HepG2 (cell line): ENCODE measurements around the gene DOLK. TPM values are rescaled to one million over a fixed set of nuclear protein-coding genes. Genes with fewer than 3 reads are reported as not detected.
A peak's percentile ranks its signal among the peaks of the same experiment; 100 is the strongest.

Experiments used
- ATAC-seq: fragments of 200-7000 bp; cut with Tn5 transposase; 3 replicates; pipeline ENCODE4 v1.9.1; 2020; ENCODE audit warnings: mild to moderate bottlenecking, moderate library complexity
- BruUV-seq: library from RNA; stranded (reverse); fragments of 400-500 nt; replicated peaks from 2 replicates; lab custom pipeline; 2021; lab: Mats Ljungman, UMichigan
- CTCF ChIA-PET: fragments of 300-600 bp; formaldehyde crosslinking; extraction: SDS; loops from one replicate; lab custom pipeline; 2021; ENCODE audit warnings: low total read pairs, inconsistent platforms, low intra/inter-chr PET ratio; lab: Yijun Ruan, JAX
- POLR2A ChIA-PET: fragments of 350-600 bp; sonication (Branson Sonifier 250); formaldehyde crosslinking; loops from one replicate; lab custom pipeline; 2020; ENCODE audit warnings: antibody characterized with exemption, inconsistent platforms; lab: Yijun Ruan, JAX
- DNase-seq: peaks from one replicate; pipeline ENCODE4 v3.0.0-alpha.2; 2015; ENCODE audit warnings: low spot score
- FAIRE-seq: peaks from 3 replicates; lab custom pipeline; 2011; peaks lifted over from hg19 to GRCh38; lab: Jason Lieb, UNC
- H2AFZ ChIP-seq: one replicate; pipeline ENCODE4 v1.6.1; 2011; ENCODE audit warnings: low read length, inconsistent platforms
- H3K27ac ChIP-seq: fragments of 300-600 bp; 3 replicates; pipeline ENCODE4 v1.8.0; 2011; ENCODE audit warnings: mixed run types, mild to moderate bottlenecking, mixed read lengths, low read length, inconsistent platforms; ENCODE audit not compliant: insufficient read depth; ENCODE audit errors: extremely low read length
- H3K27me3 ChIP-seq, 2 experiments: fragments of 200-600 bp in 1 of 2; 2 replicates in 1 of 2; 3 replicates in 1 of 2; pipeline versions ENCODE4 v1.6.0 to v1.8.0; 2011; ENCODE audit warnings: low read length in 2 of 2, mild to moderate bottlenecking in 2 of 2, moderate library complexity in 2 of 2, inconsistent platforms in 1 of 2; ENCODE audit not compliant: insufficient read depth in 2 of 2, control insufficient read depth in 1 of 2
- H3K36me3 ChIP-seq, 2 experiments: fragments of 200-600 bp in 1 of 2; replicated peaks in 1 of 2; 2 replicates in 1 of 2; 3 replicates in 1 of 2; pipeline versions ENCODE4 v1.5.1 to v1.8.0; 2011; ENCODE audit warnings: low read length in 2 of 2, inconsistent platforms in 1 of 2; ENCODE audit not compliant: insufficient read depth in 2 of 2, control insufficient read depth in 1 of 2
- H3K4me1 ChIP-seq: 2 replicates; pipeline ENCODE4 v1.5.1; 2012; ENCODE audit warnings: low read length, inconsistent platforms; ENCODE audit not compliant: insufficient read depth
- H3K4me2 ChIP-seq: 2 replicates; pipeline ENCODE4 v1.6.0; 2011; ENCODE audit warnings: low read depth, low read length, inconsistent platforms
- H3K4me3 ChIP-seq, 3 experiments: fragments of 200-600 bp in 1 of 3; sonication (generic), shearing (Covaris generic) in 1 of 3; replicated peaks in 1 of 3; 2 replicates each; pipeline ENCODE4 v1.5.1; 2011 to 2016; ENCODE audit warnings: low read length in 3 of 3, inconsistent platforms in 2 of 3, low read depth in 2 of 3, mild to moderate bottlenecking in 2 of 3, control low read depth in 1 of 3, mixed read lengths in 1 of 3; ENCODE audit not compliant: insufficient read depth in 1 of 3
- H3K79me2 ChIP-seq: one replicate; pipeline ENCODE4 v1.6.1; 2011; ENCODE audit warnings: low read length, inconsistent platforms; ENCODE audit not compliant: insufficient read depth
- H3K9ac ChIP-seq: 2 replicates; pipeline ENCODE4 v1.6.0; 2011; ENCODE audit warnings: mild to moderate bottlenecking, low read depth, low read length, inconsistent platforms; ENCODE audit not compliant: insufficient read depth
- H3K9me3 ChIP-seq: 2 replicates; pipeline ENCODE4 v1.5.1; 2012; ENCODE audit warnings: mild to moderate bottlenecking, low read length
- H4K20me1 ChIP-seq: 2 replicates; pipeline ENCODE4 v1.6.0; 2011; ENCODE audit warnings: inconsistent platforms, mild to moderate bottlenecking, low read length, moderate library complexity; ENCODE audit not compliant: insufficient read depth
- NR2F2 ChIP-seq: IDR thresholded peaks from 2 replicates; pipeline ENCODE4 v1.6.1; 2012; ENCODE audit warnings: low read depth, inconsistent platforms, borderline replicate concordance
- PHF21A ChIP-seq: sonication (generic); formaldehyde crosslinking; IDR thresholded peaks from 2 replicates; pipeline ENCODE4 v1.5.0; 2020; ENCODE audit warnings: mild to moderate bottlenecking, missing genetic modification reagents
- RFXANK ChIP-seq: IDR thresholded peaks from 2 replicates; pipeline ENCODE4 v1.6.1; 2016
- SSRP1 ChIP-seq: IDR thresholded peaks from 2 replicates; pipeline ENCODE4 v1.6.1; 2016; ENCODE audit warnings: control low read depth
- ZNF180 ChIP-seq: sonication (generic); formaldehyde crosslinking; IDR thresholded peaks from 2 replicates; pipeline ENCODE4 v1.4.0; 2020; ENCODE audit warnings: low read depth, missing genetic modification reagents, borderline replicate concordance
- ZNF598 ChIP-seq: sonication (generic); formaldehyde crosslinking; IDR thresholded peaks from 2 replicates; pipeline ENCODE4 v1.5.1; 2020; ENCODE audit warnings: mild to moderate bottlenecking, missing genetic modification reagents, borderline replicate concordance
- WGBS: methylation state at CpG from one replicate; pipeline ENCODE4 v1.1.6; 2017; ENCODE audit warnings: low lambda C conversion rate; 5-methylcytosine and 5-hydroxymethylcytosine counted together
- in situ Hi-C: cut with HindIII; loops from 2 replicates; pipeline ENCODE4 v1.10.0; 2017; ENCODE audit warnings: low pct_unique_long_range_greater_than_20kb; ENCODE audit not compliant: extremely low pct_ligation_motif_present
- intact Hi-C: fragments of 100-400 bp; cut with micrococcal nuclease; formaldehyde crosslinking; loops from one replicate; pipeline ENCODE4 v1.10.0; 2022; ENCODE audit not compliant: unreplicated experiment
- polyA plus RNA-seq, 8 experiments: library from polyadenylated mRNA; depleted of rRNA in 3 of 8; stranded (reverse) in 7 of 8; unstranded in 1 of 8; fragments of >200 nt; fragmentation: Illumina TruSeq in 4 of 8; extraction: Trizol in 4 of 8; gene quantifications; 2 replicates each; pipeline versions ENCODE4 v1.2.1 to v1.2.3, GENCODE V29; 2011 to 2016; ENCODE audit warnings: low read depth in 4 of 8, missing spikeins in 1 of 8, mixed read lengths in 1 of 8; ENCODE audit not compliant: insufficient read depth in 1 of 8
- total RNA-seq, 5 experiments: library from RNA; depleted of rRNA; stranded (reverse); fragments of >200 nt; fragmentation: Illumina TruSeq; extraction: Trizol; gene quantifications; 2 replicates each; pipeline ENCODE4 v1.2.3, GENCODE V29; 2016; ENCODE audit warnings: low read depth in 1 of 5
- TF ChIP-seq, protein P1 (sequence below): sonication (generic); formaldehyde crosslinking; IDR thresholded peaks from 2 replicates; pipeline ENCODE4 v1.4.0; 2020; ENCODE audit warnings: missing genetic modification reagents
- TF ChIP-seq, protein P2 (sequence below): sonication (generic); formaldehyde crosslinking; IDR thresholded peaks from 2 replicates; pipeline ENCODE4 v1.8.0; 2022; ENCODE audit warnings: missing genetic modification reagents, mild to moderate bottlenecking, moderate library complexity, borderline replicate concordance
- TF ChIP-seq, protein P3 (sequence below), 2 experiments: sonication (generic) in 1 of 2; formaldehyde crosslinking in 1 of 2; IDR thresholded peaks; 2 replicates each; pipeline versions ENCODE4 v1.6.1 to v1.9.0; 2014 to 2022; ENCODE audit warnings: antibody characterized with exemption in 1 of 2, borderline replicate concordance in 1 of 2, inconsistent platforms in 1 of 2, low read depth in 1 of 2, missing genetic modification reagents in 1 of 2

Gene DOLK
- total and polyA plus RNA-seq, 2 of the 13 experiments (the other 11 are each of a cell fraction or from before 2014, with no cell fraction given): 15.4 to 18.7 TPM

DNA sequence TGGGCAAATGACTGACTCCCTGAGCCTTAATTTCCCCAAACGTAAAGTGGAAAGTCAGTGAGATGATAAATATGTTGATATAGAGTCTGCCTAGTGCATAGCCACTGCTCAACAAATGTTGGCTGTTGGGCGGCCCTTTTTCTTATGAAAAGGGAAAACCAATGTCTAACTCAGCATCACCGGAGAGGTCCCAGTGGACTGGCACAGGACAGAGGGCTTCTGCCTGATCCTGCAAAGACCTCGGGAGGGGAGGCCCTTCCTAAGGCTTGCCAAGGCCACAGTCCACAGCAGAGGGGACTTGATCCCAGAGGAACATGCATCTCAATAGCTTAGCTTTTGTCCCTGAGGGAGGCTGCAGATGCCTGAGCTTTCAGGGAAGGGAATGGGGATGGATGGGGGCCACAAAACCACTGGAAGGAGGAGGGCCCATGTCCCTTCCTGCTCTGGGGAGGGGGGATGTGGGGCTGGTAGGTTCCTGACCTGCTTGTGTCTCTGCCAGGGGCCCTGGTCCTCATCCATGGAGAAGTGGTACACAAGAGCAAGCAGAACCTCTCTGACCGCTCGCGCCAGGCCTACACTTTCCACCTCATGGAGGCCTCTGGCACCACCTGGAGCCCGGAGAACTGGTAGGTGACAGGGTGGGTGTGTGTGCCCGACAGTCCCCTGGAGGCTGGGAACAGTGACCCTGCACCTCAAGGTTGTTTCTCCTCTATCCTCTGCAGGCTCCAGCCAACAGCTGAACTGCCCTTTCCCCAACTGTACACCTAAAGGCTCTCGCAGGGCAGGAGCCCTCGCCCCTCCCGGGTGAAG, 6.3 kb downstream of the DOLK start:
- 97% methylated on average over 9 of the region's 12 CpGs for WGBS
- ATAC-seq: peak; percentile 9; the same call in 2 of the 3 replicates
- Histone ChIP-seq H3K27ac (peak overlapping the region; percentile 20), H2AFZ (no peak overlapping the region), H3K27me3 (no peaks in the 10 kb centered on the region), H4K20me1 (no peaks in the 10 kb centered on the region), H3K9ac (no peak overlapping the region), H3K79me2 (peaks cover 7% of the 10 kb centered on the region), H3K4me3 (no peak overlapping the region), H3K4me2 (no peak overlapping the region), H3K4me1 (peaks cover 49% of the 10 kb centered on the region), H3K36me3 (peaks cover 0 to 2% of the 10 kb centered on the region in 2 experiments; a peak in 1 of 5 replicates), H3K9me3 (no peaks in the 10 kb centered on the region)
- in situ Hi-C loops (no loop called here), intact Hi-C loops (no loop called here)
- no peak for DNase-seq
- no peak for FAIRE-seq
- CTCF ChIA-PET: interaction anchor here (1.1 kb wide), 1 partner anchor 14 kb away, joined by 3 read pairs; no protein-coding TSS in a partner anchor
- POLR2A ChIA-PET: no interaction called here
- BruUV-seq: no TSS peak
- TF ChIP-seq NR2F2: no peak
- TF ChIP-seq, protein P1, sequence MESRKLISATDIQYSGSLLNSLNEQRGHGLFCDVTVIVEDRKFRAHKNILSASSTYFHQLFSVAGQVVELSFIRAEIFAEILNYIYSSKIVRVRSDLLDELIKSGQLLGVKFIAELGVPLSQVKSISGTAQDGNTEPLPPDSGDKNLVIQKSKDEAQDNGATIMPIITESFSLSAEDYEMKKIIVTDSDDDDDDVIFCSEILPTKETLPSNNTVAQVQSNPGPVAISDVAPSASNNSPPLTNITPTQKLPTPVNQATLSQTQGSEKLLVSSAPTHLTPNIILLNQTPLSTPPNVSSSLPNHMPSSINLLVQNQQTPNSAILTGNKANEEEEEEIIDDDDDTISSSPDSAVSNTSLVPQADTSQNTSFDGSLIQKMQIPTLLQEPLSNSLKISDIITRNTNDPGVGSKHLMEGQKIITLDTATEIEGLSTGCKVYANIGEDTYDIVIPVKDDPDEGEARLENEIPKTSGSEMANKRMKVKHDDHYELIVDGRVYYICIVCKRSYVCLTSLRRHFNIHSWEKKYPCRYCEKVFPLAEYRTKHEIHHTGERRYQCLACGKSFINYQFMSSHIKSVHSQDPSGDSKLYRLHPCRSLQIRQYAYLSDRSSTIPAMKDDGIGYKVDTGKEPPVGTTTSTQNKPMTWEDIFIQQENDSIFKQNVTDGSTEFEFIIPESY (CRISPR knock-in tag): 0 out of 2 replicates have a peak, but pooled peaks have one; percentile 27
- no peak for TF ChIP-seq ZNF598 (CRISPR knock-in tag)
- TF ChIP-seq, protein P2, sequence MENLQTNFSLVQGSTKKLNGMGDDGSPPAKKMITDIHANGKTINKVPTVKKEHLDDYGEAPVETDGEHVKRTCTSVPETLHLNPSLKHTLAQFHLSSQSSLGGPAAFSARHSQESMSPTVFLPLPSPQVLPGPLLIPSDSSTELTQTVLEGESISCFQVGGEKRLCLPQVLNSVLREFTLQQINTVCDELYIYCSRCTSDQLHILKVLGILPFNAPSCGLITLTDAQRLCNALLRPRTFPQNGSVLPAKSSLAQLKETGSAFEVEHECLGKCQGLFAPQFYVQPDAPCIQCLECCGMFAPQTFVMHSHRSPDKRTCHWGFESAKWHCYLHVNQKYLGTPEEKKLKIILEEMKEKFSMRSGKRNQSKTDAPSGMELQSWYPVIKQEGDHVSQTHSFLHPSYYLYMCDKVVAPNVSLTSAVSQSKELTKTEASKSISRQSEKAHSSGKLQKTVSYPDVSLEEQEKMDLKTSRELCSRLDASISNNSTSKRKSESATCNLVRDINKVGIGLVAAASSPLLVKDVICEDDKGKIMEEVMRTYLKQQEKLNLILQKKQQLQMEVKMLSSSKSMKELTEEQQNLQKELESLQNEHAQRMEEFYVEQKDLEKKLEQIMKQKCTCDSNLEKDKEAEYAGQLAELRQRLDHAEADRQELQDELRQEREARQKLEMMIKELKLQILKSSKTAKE: no peak
- TF ChIP-seq, protein P3, sequence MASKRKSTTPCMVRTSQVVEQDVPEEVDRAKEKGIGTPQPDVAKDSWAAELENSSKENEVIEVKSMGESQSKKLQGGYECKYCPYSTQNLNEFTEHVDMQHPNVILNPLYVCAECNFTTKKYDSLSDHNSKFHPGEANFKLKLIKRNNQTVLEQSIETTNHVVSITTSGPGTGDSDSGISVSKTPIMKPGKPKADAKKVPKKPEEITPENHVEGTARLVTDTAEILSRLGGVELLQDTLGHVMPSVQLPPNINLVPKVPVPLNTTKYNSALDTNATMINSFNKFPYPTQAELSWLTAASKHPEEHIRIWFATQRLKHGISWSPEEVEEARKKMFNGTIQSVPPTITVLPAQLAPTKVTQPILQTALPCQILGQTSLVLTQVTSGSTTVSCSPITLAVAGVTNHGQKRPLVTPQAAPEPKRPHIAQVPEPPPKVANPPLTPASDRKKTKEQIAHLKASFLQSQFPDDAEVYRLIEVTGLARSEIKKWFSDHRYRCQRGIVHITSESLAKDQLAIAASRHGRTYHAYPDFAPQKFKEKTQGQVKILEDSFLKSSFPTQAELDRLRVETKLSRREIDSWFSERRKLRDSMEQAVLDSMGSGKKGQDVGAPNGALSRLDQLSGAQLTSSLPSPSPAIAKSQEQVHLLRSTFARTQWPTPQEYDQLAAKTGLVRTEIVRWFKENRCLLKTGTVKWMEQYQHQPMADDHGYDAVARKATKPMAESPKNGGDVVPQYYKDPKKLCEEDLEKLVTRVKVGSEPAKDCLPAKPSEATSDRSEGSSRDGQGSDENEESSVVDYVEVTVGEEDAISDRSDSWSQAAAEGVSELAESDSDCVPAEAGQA (IDR thresholded peaks at IDR 0.05; ENCODE audit: low read depth): no peak
- TF ChIP-seq, protein P3 (CRISPR knock-in tag; IDR thresholded peaks at IDR 0.05; ENCODE audit: borderline replicate concordance): no peak
- no peak for TF ChIP-seq RFXANK (CRISPR knock-in tag)
- no peak for TF ChIP-seq ZNF180
- TF ChIP-seq PHF21A: no peak
- TF ChIP-seq SSRP1 (CRISPR knock-in tag): no peak
